PC-3 (cell line): ENCODE measurements around the gene FSIP1. TPM values are rescaled to one million over a fixed set of nuclear protein-coding genes. Genes with fewer than 3 reads are reported as not detected.

Experiments
- ATAC-seq: fragments of 200-7000 bp; cut with Tn5 transposase; 2 replicates; pipeline ENCODE4 v1.9.1; 2020; ENCODE audit warnings: mild to moderate bottlenecking, moderate library complexity
- BruUV-seq: library from RNA; stranded (reverse); fragments of 400-500 nt; replicated peaks from 2 replicates; lab custom pipeline; 2021; lab: Mats Ljungman, UMichigan
- CTCF ChIA-PET: fragments of 300-600 bp; sonication (Branson Sonifier 250); formaldehyde crosslinking; loops from one replicate; lab custom pipeline; 2022; ENCODE audit warnings: antibody characterized with exemption; lab: Charles Lee
- POLR2A ChIA-PET: fragments of 300-600 bp; sonication (Branson Sonifier 250); formaldehyde crosslinking; loops from one replicate; lab custom pipeline; 2022; ENCODE audit warnings: antibody characterized with exemption; ENCODE audit not compliant: unreplicated experiment; lab: Charles Lee
- DNase-seq: peaks from one replicate; pipeline ENCODE4 v3.0.0-alpha.2; 2015
- H2AFZ ChIP-seq: fragments of 300-600 bp; sonication (generic); 2 replicates; pipeline ENCODE4 v1.6.0; 2016; ENCODE audit warnings: antibody characterized with exemption, low read length
- H3F3A ChIP-seq: fragments of 300-600 bp; sonication (generic); one replicate; pipeline ENCODE4 v1.6.0; 2017; ENCODE audit warnings: antibody characterized with exemption, low read length, control low read depth, mild to moderate bottlenecking; ENCODE audit not compliant: unreplicated experiment
- H3K27ac ChIP-seq: fragments of 300-600 bp; sonication (generic); 2 replicates; pipeline ENCODE4 v1.5.1; 2016; ENCODE audit warnings: mild to moderate bottlenecking, low read length
- H3K27me3 ChIP-seq: fragments of 300-600 bp; sonication (generic); 2 replicates; pipeline ENCODE4 v1.6.1; 2016; ENCODE audit warnings: low read length, mixed read lengths
- H3K36me3 ChIP-seq: fragments of 300-600 bp; sonication (generic); 2 replicates; pipeline ENCODE4 v1.6.1; 2016; ENCODE audit warnings: low read depth, mixed run types, low read length, mixed read lengths
- H3K4me1 ChIP-seq: fragments of 300-600 bp; sonication (generic); 2 replicates; pipeline ENCODE4 v1.5.1; 2016; ENCODE audit warnings: low read length; ENCODE audit not compliant: insufficient read depth
- H3K4me2 ChIP-seq: fragments of 300-600 bp; sonication (generic); 2 replicates; pipeline ENCODE4 v1.6.0; 2016; ENCODE audit warnings: low read length
- H3K4me3 ChIP-seq: fragments of 300-600 bp; sonication (generic); 2 replicates; pipeline ENCODE4 v1.5.1; 2016; ENCODE audit warnings: mild to moderate bottlenecking, low read length, mixed read lengths
- H3K79me2 ChIP-seq: fragments of 300-600 bp; sonication (generic); 2 replicates; pipeline ENCODE4 v1.6.1; 2017; ENCODE audit warnings: low read length, mixed read lengths
- H3K9ac ChIP-seq: fragments of 300-600 bp; sonication (generic); 2 replicates; pipeline ENCODE4 v1.6.0; 2016; ENCODE audit warnings: mild to moderate bottlenecking, low read length
- H3K9me2 ChIP-seq: fragments of 300-600 bp; sonication (generic); replicated peaks from 2 replicates; pipeline ENCODE4 v1.6.1; 2016; ENCODE audit warnings: mixed run types, low read length, mixed read lengths
- H3K9me3 ChIP-seq: fragments of 300-600 bp; sonication (generic); 2 replicates; pipeline ENCODE4 v1.6.1; 2016; ENCODE audit warnings: low read length, mixed read lengths
- H4K20me1 ChIP-seq: fragments of 300-600 bp; sonication (generic); 2 replicates; pipeline ENCODE4 v1.6.1; 2016; ENCODE audit warnings: low read length, mixed read lengths
- EZH2 ChIP-seq: fragments of 300-600 bp; sonication (generic); IDR thresholded peaks from one replicate; pipeline ENCODE4 v1.6.1; 2017; ENCODE audit warnings: antibody characterized with exemption, mild to moderate bottlenecking, low read length; ENCODE audit not compliant: unreplicated experiment
- EZH2phosphoT487 ChIP-seq: fragments of 300-600 bp; sonication (generic); IDR thresholded peaks from 2 replicates; pipeline ENCODE4 v1.6.1; 2018; ENCODE audit warnings: mild to moderate bottlenecking, antibody characterized with exemption, low read length, borderline replicate concordance
- intact Hi-C: fragments of 100-400 bp; cut with micrococcal nuclease; formaldehyde crosslinking; loops from 2 replicates; pipeline ENCODE4 v1.9.0; 2023
- total RNA-seq: library from RNA; depleted of rRNA; stranded (reverse); fragments of >200 nt; gene quantifications from 2 replicates; pipeline ENCODE4 v1.2.3, GENCODE V29; 2014
- TF ChIP-seq, protein P1 (sequence below): fragments of 300-600 bp; sonication (generic); conservative IDR thresholded peaks from 2 replicates; pipeline ENCODE4 v1.5.1; 2017; ENCODE audit warnings: antibody characterized with exemption, low read depth, mild to moderate bottlenecking, low read length

FSIP1 gene
- total RNA-seq, 1 experiment from 2014 or later = 0.07 TPM

DNA sequence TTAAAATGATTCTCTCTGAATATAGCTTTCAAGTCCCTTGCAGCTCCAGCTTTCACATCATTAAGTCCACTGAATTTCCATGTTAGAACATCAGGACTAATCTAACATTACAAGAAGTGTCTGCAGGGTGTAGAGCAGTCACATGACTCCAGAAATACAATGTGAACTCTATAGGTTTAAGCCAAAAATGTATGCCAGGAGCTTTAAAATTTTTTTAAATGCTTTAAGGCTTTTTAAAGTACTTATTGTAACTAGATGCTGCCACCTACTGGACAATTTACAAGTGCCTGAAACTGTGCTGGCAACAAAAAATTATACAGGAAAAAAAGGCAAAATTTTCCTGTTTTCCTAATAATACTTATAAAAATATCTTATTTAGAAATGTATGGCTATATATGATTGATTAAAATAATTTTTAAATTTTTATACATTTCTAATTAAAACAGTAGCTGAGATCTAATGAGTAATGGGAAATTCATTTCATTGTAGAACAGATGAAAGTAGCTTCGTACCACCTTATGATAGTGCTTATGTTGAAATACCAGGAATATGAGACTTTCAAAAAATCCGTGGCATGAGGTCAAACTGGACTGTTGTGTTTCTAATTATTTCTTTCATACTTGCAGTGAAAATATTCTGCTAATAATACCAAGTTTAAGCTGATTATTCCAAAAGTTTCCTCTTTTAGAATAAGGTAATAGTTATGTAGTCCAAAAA, 25.7 kb downstream of the FSIP1 start:
- no peak overlapping the region for H3K9ac ChIP-seq
- H2AFZ ChIP-seq = no peak overlapping the region
- TF ChIP-seq EZH2phosphoT487 (no peak), EZH2 (no peak)
- TF ChIP-seq, protein P1, sequence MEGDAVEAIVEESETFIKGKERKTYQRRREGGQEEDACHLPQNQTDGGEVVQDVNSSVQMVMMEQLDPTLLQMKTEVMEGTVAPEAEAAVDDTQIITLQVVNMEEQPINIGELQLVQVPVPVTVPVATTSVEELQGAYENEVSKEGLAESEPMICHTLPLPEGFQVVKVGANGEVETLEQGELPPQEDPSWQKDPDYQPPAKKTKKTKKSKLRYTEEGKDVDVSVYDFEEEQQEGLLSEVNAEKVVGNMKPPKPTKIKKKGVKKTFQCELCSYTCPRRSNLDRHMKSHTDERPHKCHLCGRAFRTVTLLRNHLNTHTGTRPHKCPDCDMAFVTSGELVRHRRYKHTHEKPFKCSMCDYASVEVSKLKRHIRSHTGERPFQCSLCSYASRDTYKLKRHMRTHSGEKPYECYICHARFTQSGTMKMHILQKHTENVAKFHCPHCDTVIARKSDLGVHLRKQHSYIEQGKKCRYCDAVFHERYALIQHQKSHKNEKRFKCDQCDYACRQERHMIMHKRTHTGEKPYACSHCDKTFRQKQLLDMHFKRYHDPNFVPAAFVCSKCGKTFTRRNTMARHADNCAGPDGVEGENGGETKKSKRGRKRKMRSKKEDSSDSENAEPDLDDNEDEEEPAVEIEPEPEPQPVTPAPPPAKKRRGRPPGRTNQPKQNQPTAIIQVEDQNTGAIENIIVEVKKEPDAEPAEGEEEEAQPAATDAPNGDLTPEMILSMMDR = peak; percentile 78
- no peak overlapping the region for H3K4me2 ChIP-seq
- ATAC-seq = peak; percentile 46; the same call in 1 of the 2 replicates
- DNase-seq = peak; percentile 79
- H3K4me1 ChIP-seq = no peaks in the 10 kb centered on the region
- no peak overlapping the region for H3K4me3 ChIP-seq
- H4K20me1 ChIP-seq = no peaks in the 10 kb centered on the region
- POLR2A ChIA-PET = interaction anchor here (0.5 to 0.7 kb wide), 3 partner anchors 123 to 560 kb away, joined by 3 read pairs; no protein-coding TSS in a partner anchor
- no peaks in the 10 kb centered on the region for H3K9me2 ChIP-seq
- no TSS peak for BruUV-seq
- no peak overlapping the region for H3K27ac ChIP-seq
- no peaks in the 10 kb centered on the region for H3F3A ChIP-seq
- no peaks in the 10 kb centered on the region for H3K27me3 ChIP-seq
- intact Hi-C loops = loop anchor here (1.0 to 5.0 kb wide), 5 partner anchors 71 to 1049 kb away; partner anchors contain the start of gene THBS1
- no peaks in the 10 kb centered on the region for H3K36me3 ChIP-seq
- H3K9me3 ChIP-seq = no peaks in the 10 kb centered on the region
- CTCF ChIA-PET = interaction anchor here (0.5 to 2.1 kb wide), 7 partner anchors 70 to 561 kb away, joined by 3 to 21 read pairs (median 4); partner anchors contain the start of gene THBS1
- no peaks in the 10 kb centered on the region for H3K79me2 ChIP-seq

DNA sequence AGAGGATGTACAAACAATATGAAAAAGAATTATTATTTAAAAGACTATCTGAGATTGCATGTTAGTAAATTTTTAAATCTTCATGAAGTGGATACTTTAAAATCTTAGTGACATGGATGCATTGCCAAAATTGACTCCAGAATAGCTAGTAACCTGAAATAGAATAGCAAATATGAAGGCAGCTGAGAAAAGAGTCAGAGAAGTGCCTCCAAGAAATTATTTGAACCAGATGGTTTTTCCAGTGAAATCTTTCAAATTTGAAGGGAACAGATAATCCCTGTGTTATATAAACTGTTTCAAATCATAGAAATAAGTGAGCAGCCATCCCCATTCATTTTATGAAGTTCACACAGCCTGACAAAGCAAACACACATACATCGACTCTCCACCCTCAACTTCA, 29.6 kb downstream of the FSIP1 start:
- Histone ChIP-seq H4K20me1 (no peaks in the 10 kb centered on the region), H3F3A (no peaks in the 10 kb centered on the region), H3K4me2 (no peak overlapping the region), H3K27ac (no peak overlapping the region), H3K27me3 (no peaks in the 10 kb centered on the region), H3K9me2 (no peaks in the 10 kb centered on the region), H3K9me3 (no peaks in the 10 kb centered on the region), H3K4me1 (peaks cover 7% of the 10 kb centered on the region), H3K79me2 (no peaks in the 10 kb centered on the region), H3K4me3 (no peak overlapping the region), H3K9ac (no peak overlapping the region), H3K36me3 (no peaks in the 10 kb centered on the region), H2AFZ (no peak overlapping the region)
- TF ChIP-seq EZH2 (no peak), EZH2phosphoT487 (no peak)
- TF ChIP-seq, protein P1 = no peak
- intact Hi-C loops = no loop called here
- ATAC-seq (no peak), DNase-seq (no peak)
- ChIA-PET POLR2A (no interaction called here), CTCF (no interaction called here)
- no TSS peak for BruUV-seq

DNA sequence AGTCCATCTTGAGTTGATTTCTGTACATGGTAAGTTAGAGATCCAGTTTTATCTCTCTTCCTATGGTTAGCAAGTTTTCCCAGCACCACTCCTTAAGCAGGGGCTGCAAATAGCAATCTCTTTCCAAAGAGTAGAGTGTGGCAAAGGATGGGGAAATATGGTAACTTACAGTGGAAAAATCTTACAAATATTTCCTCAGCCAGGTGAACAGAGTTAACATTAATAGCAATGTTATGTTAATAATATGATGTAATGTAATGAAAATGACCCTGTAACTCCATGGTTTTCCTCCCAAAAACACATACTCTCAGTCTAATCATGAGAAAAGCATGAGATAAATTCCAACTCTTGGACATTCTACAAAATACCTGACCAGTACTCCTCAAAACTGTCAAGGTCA, 30.4 kb downstream of the FSIP1 start:
- H3F3A ChIP-seq = no peaks in the 10 kb centered on the region
- no peaks in the 10 kb centered on the region for H3K9me2 ChIP-seq
- H3K36me3 ChIP-seq = no peaks in the 10 kb centered on the region
- no peak overlapping the region for H3K4me2 ChIP-seq
- H3K9ac ChIP-seq = no peak overlapping the region
- no peak overlapping the region for H2AFZ ChIP-seq
- H3K4me1 ChIP-seq = peaks cover 15% of the 10 kb centered on the region
- no peak for DNase-seq
- POLR2A ChIA-PET = no interaction called here
- BruUV-seq = no TSS peak
- CTCF ChIA-PET = no interaction called here
- no peak overlapping the region for H3K4me3 ChIP-seq
- no peaks in the 10 kb centered on the region for H3K27me3 ChIP-seq
- no peaks in the 10 kb centered on the region for H4K20me1 ChIP-seq
- TF ChIP-seq EZH2 (no peak), EZH2phosphoT487 (no peak)
- TF ChIP-seq, protein P1 = no peak
- no peaks in the 10 kb centered on the region for H3K9me3 ChIP-seq
- no peak overlapping the region for H3K27ac ChIP-seq
- no peaks in the 10 kb centered on the region for H3K79me2 ChIP-seq
- no peak for ATAC-seq
- intact Hi-C loops = no loop called here
